Mucosa of descending colon (tissue), 3 donors: ENCODE data around the gene THADA. TPM values are rescaled to one million over a fixed set of nuclear protein-coding genes. Genes with fewer than 3 reads are reported as not detected.

Experiments used
- ATAC-seq: fragments of 200-7000 bp; cut with Tn5 transposase; one replicate; pipeline ENCODE4 v1.9.1; 2020; ENCODE audit warnings: mild to moderate bottlenecking, moderate library complexity
- DNase-seq, 3 donors: peaks; one replicate each; pipeline ENCODE4 v3.0.0-alpha.2; 2020
- H3K36me3 ChIP-seq: fragments of 200-600 bp; one replicate; pipeline ENCODE4 v1.8.0; 2021; ENCODE audit warnings: low read depth, mild to moderate bottlenecking
- H3K4me1 ChIP-seq: fragments of 200-600 bp; one replicate; pipeline ENCODE4 v1.8.0; 2021; ENCODE audit warnings: low read depth, mild to moderate bottlenecking
- H3K4me3 ChIP-seq: fragments of 200-600 bp; one replicate; pipeline ENCODE4 v1.8.0; 2021; ENCODE audit warnings: mild to moderate bottlenecking
- H3K9me3 ChIP-seq: fragments of 200-600 bp; one replicate; pipeline ENCODE4 v1.8.0; 2021; ENCODE audit warnings: mild to moderate bottlenecking
- intact Hi-C, 2 donors: fragments of 100-400 bp; cut with DNase I in 1 of 2; cut with micrococcal nuclease in 1 of 2; formaldehyde crosslinking; loops; one replicate each; pipeline versions ENCODE4 v1.11.0 to v1.11.1; 2022; cut with DNase I, micrococcal nuclease
- total RNA-seq, 3 donors: library from RNA; stranded (reverse); fragmentation: NEBNext Ultra II Directional in 2 of 3; extraction: Animal tissue kit (Norgen Biotek cat#: 25700) in 2 of 3; gene quantifications; one replicate each; pipeline versions ENCODE4 v1.2.1 to v1.2.4, GENCODE V29; 2021 to 2023
- TF ChIP-seq, protein P1 (sequence below): fragments of 200-600 bp; IDR thresholded peaks from one replicate; pipeline ENCODE4 v1.8.0; 2022; ENCODE audit warnings: antibody characterized with exemption, mild to moderate bottlenecking
- donor health status: DM: no; HTN: no; CAD: no; lungs with moderate emphysema.
- donor health status: DM: no; HTN: no; CAD: no.
- donor health status: DM: no; HTN: yes; CAD: no.

THADA gene
- total RNA-seq, 3 donors from 2014 or later, result 20.1 to 26.7 (median 25.3) TPM

- ATAC-seq, result peak; percentile 47
- H3K36me3 ChIP-seq, result no peaks in the 10 kb centered on the region
- DNase-seq, result no peak
- intact Hi-C loops, result no loop called here
- TF ChIP-seq, protein P1, sequence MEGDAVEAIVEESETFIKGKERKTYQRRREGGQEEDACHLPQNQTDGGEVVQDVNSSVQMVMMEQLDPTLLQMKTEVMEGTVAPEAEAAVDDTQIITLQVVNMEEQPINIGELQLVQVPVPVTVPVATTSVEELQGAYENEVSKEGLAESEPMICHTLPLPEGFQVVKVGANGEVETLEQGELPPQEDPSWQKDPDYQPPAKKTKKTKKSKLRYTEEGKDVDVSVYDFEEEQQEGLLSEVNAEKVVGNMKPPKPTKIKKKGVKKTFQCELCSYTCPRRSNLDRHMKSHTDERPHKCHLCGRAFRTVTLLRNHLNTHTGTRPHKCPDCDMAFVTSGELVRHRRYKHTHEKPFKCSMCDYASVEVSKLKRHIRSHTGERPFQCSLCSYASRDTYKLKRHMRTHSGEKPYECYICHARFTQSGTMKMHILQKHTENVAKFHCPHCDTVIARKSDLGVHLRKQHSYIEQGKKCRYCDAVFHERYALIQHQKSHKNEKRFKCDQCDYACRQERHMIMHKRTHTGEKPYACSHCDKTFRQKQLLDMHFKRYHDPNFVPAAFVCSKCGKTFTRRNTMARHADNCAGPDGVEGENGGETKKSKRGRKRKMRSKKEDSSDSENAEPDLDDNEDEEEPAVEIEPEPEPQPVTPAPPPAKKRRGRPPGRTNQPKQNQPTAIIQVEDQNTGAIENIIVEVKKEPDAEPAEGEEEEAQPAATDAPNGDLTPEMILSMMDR, result no peak
- H3K4me3 ChIP-seq, result no peak overlapping the region
- no peaks in the 10 kb centered on the region for H3K9me3 ChIP-seq
- no peaks in the 10 kb centered on the region for H3K4me1 ChIP-seq
These were observed 187.3 kb downstream of the THADA start for GRCh38 chr2:43408407-43409160.

GRCh38 chr2:43407935-43408334 lies 187.9 kb downstream of the THADA start:
- DNase-seq (no peak), ATAC-seq (no peak)
- TF ChIP-seq, protein P1, result no peak
- Histone ChIP-seq H3K4me3 (no peak overlapping the region), H3K4me1 (no peaks in the 10 kb centered on the region), H3K9me3 (no peaks in the 10 kb centered on the region), H3K36me3 (no peaks in the 10 kb centered on the region)
- intact Hi-C loops, result no loop called here

DNA sequence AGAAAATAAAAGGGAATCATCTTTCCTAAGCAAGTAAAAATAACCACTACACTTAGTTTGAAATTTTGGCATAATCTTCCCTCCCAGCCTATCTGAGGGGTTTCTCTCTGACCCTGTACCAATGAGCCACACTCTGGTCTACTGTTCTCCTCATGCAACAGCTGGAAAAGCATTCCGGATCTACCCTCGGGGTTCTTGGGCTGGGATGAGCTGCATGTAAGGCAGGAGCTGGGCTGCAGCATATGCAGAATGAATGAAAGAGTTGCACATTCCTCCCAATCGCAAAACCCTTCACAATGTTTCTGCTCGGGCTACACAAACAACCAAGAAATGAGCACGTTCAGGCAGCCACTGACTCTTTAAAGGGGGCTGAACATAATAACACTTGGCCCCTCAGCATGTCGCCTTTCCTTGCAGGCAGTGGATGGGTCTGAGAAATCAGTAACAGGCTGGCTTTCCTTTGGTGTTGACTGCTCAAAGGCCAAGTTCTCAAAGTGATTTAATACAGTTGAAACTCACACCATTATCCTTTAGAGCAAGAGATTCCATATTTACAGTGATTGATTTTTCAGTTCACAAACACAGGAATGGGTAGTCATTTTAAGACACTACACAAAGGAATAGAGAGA lies 189.1 kb downstream of the THADA start:
- no peaks in the 10 kb centered on the region for H3K9me3 ChIP-seq
- ATAC-seq (no peak), DNase-seq (no peak)
- TF ChIP-seq, protein P1, result no peak
- no peaks in the 10 kb centered on the region for H3K36me3 ChIP-seq
- H3K4me1 ChIP-seq, result no peaks in the 10 kb centered on the region
- no peak overlapping the region for H3K4me3 ChIP-seq
- intact Hi-C loops, result no loop called here

- TF ChIP-seq, protein P1, result no peak
- ATAC-seq (peak; percentile 37), DNase-seq (no peak)
- no peak overlapping the region for H3K4me3 ChIP-seq
- H3K4me1 ChIP-seq, result no peaks in the 10 kb centered on the region
- no peaks in the 10 kb centered on the region for H3K36me3 ChIP-seq
- intact Hi-C loops, result no loop called here
- no peaks in the 10 kb centered on the region for H3K9me3 ChIP-seq
These were observed 190.0 kb downstream of the THADA start for GRCh38 chr2:43405829-43406228.

GRCh38 chr2:43402452-43402937 lies 193.3 kb downstream of the THADA start:
- DNase-seq (no peak), ATAC-seq (no peak)
- Histone ChIP-seq H3K4me3 (no peak overlapping the region), H3K36me3 (no peaks in the 10 kb centered on the region), H3K9me3 (no peaks in the 10 kb centered on the region), H3K4me1 (no peaks in the 10 kb centered on the region)
- TF ChIP-seq, protein P1, result no peak
- intact Hi-C loops, result no loop called here
